H9 (cell line): ENCODE measurements around the gene NFATC4. TPM values are rescaled to one million over a fixed set of nuclear protein-coding genes. Genes with fewer than 3 reads are reported as not detected.

Experiments
- DNase-seq: peaks from one replicate; pipeline ENCODE4 v3.0.0-alpha.2; 2017
- H2AFZ ChIP-seq: one replicate; pipeline ENCODE4 v1.6.1; 2013; ENCODE audit warnings: mild to moderate bottlenecking, low read length, control low read depth, moderate library complexity
- H2AK5ac ChIP-seq: 2 replicates; pipeline ENCODE4 v1.6.1; 2013; ENCODE audit warnings: low read length, control low read depth, mixed read lengths; ENCODE audit not compliant: insufficient read length
- H2BK120ac ChIP-seq: one replicate; pipeline ENCODE4 v1.6.1; 2013; ENCODE audit warnings: low read depth, mild to moderate bottlenecking, low read length, control low read depth, inconsistent platforms; ENCODE audit not compliant: poor library complexity, severe bottlenecking
- H2BK12ac ChIP-seq: 2 replicates; pipeline ENCODE4 v1.6.1; 2013; ENCODE audit warnings: low read length, control low read depth, mixed read lengths, low read depth; ENCODE audit not compliant: insufficient read length
- H2BK15ac ChIP-seq: 2 replicates; pipeline ENCODE4 v1.6.1; 2013; ENCODE audit warnings: low read depth, low read length, control low read depth
- H2BK20ac ChIP-seq: one replicate; pipeline ENCODE4 v1.6.1; 2013; ENCODE audit warnings: low read depth, mild to moderate bottlenecking, low read length, control low read depth, inconsistent platforms; ENCODE audit not compliant: poor library complexity, severe bottlenecking
- H2BK5ac ChIP-seq: 2 replicates; pipeline ENCODE4 v1.6.1; 2013; ENCODE audit warnings: low read length, control low read depth, mixed read lengths; ENCODE audit not compliant: insufficient read length
- H3K14ac ChIP-seq: 2 replicates; pipeline ENCODE4 v1.6.1; 2013; ENCODE audit warnings: low read length, control low read depth; ENCODE audit not compliant: insufficient read depth
- H3K18ac ChIP-seq: 2 replicates; pipeline ENCODE4 v1.6.1; 2013; ENCODE audit warnings: low read depth, mild to moderate bottlenecking, mixed read lengths, low read length, control low read depth; ENCODE audit not compliant: insufficient read length
- H3K23ac ChIP-seq: 2 replicates; pipeline ENCODE4 v1.6.1; 2013; ENCODE audit warnings: low read length, control low read depth, mixed read lengths, low read depth; ENCODE audit not compliant: insufficient read length
- H3K23me2 ChIP-seq: 2 replicates; pipeline ENCODE4 v1.6.1; 2013; ENCODE audit warnings: low read depth, mild to moderate bottlenecking, mixed read lengths, low read length, control low read depth; ENCODE audit not compliant: insufficient read length, poor library complexity, severe bottlenecking
- H3K27ac ChIP-seq: 2 replicates; pipeline ENCODE4 v1.5.1; 2013; ENCODE audit warnings: low read length, control low read depth, mixed read lengths, low read depth; ENCODE audit not compliant: insufficient read length
- H3K27me3 ChIP-seq: 2 replicates; pipeline ENCODE4 v1.6.1; 2013; ENCODE audit warnings: low read length, control low read depth, inconsistent platforms; ENCODE audit not compliant: insufficient read depth
- H3K4ac ChIP-seq: 2 replicates; pipeline ENCODE4 v1.6.1; 2013; ENCODE audit warnings: low read depth, mild to moderate bottlenecking, control low read depth, inconsistent platforms, low read length, moderate library complexity
- H3K4me1 ChIP-seq: 2 replicates; pipeline ENCODE4 v1.6.1; 2013; ENCODE audit warnings: low read length, control low read depth, inconsistent platforms; ENCODE audit not compliant: insufficient read depth
- H3K4me2 ChIP-seq: 2 replicates; pipeline ENCODE4 v1.6.1; 2013; ENCODE audit warnings: low read length, control low read depth, mixed read lengths; ENCODE audit not compliant: insufficient read length, insufficient read depth
- H3K56ac ChIP-seq: 2 replicates; pipeline ENCODE4 v1.6.1; 2013; ENCODE audit warnings: low read depth, mild to moderate bottlenecking, mixed read lengths, low read length, control low read depth; ENCODE audit not compliant: insufficient read length
- H3K79me1 ChIP-seq: 2 replicates; pipeline ENCODE4 v1.6.1; 2013; ENCODE audit warnings: low read depth, mild to moderate bottlenecking, moderate library complexity, low read length, control low read depth, inconsistent platforms; ENCODE audit not compliant: insufficient read depth, poor library complexity, severe bottlenecking
- H3K79me2 ChIP-seq: 2 replicates; pipeline ENCODE4 v1.6.1; 2013; ENCODE audit warnings: low read length, control low read depth, inconsistent platforms; ENCODE audit not compliant: insufficient read depth
- H3K9ac ChIP-seq: 2 replicates; pipeline ENCODE4 v1.6.1; 2013; ENCODE audit warnings: low read length, control low read depth, mixed read lengths; ENCODE audit not compliant: insufficient read length; ENCODE audit errors: extremely low read depth
- H3K9me3 ChIP-seq: one replicate; pipeline ENCODE4 v1.6.1; 2013; ENCODE audit warnings: low read depth, low read length, inconsistent platforms; ENCODE audit not compliant: control insufficient read depth
- H3T11ph ChIP-seq: one replicate; pipeline ENCODE4 v1.6.1; 2013; ENCODE audit warnings: mild to moderate bottlenecking, low read length, control low read depth, inconsistent platforms
- H4K20me1 ChIP-seq: one replicate; pipeline ENCODE4 v1.6.1; 2013; ENCODE audit not compliant: control insufficient read depth, insufficient read length, insufficient read depth
- H4K5ac ChIP-seq: 2 replicates; pipeline ENCODE4 v1.6.1; 2013; ENCODE audit warnings: low read depth, mild to moderate bottlenecking, mixed read lengths, low read length, control low read depth; ENCODE audit not compliant: insufficient read length
- H4K8ac ChIP-seq: replicated peaks from 2 replicates; pipeline ENCODE4 v1.6.1; 2013; ENCODE audit warnings: low read length, control low read depth, mixed read lengths, low read depth; ENCODE audit not compliant: insufficient read length
- H4K91ac ChIP-seq: 2 replicates; pipeline ENCODE4 v1.6.1; 2013; ENCODE audit warnings: low read depth, mild to moderate bottlenecking, moderate library complexity, mixed read lengths, low read length, control low read depth; ENCODE audit not compliant: insufficient read length
- H3K27ac Mint-ChIP-seq, 3 experiments: 2 replicates in 2 of 3; 3 replicates in 1 of 3; pipeline ENCODE4 v1.8.0; 2020 to 2021; ENCODE audit warnings: mixed read lengths in 3 of 3, mild to moderate bottlenecking in 1 of 3, moderate library complexity in 1 of 3
- H3K27me3 Mint-ChIP-seq: 2 replicates; pipeline ENCODE4 v1.8.0; 2021; ENCODE audit warnings: low read depth, mild to moderate bottlenecking, moderate library complexity, mixed read lengths
- H3K36me3 Mint-ChIP-seq, 3 experiments: 2 replicates in 2 of 3; 3 replicates in 1 of 3; pipeline ENCODE4 v1.8.0; 2020 to 2021; ENCODE audit warnings: low read depth in 3 of 3, mixed read lengths in 3 of 3; ENCODE audit not compliant: insufficient read depth in 1 of 3
- H3K4me1 Mint-ChIP-seq, 2 experiments: 2 replicates each; pipeline ENCODE4 v1.8.0; 2020; ENCODE audit warnings: mixed read lengths in 2 of 2
- H3K4me3 Mint-ChIP-seq, 2 experiments: 2 replicates in 1 of 2; 3 replicates in 1 of 2; pipeline ENCODE4 v1.8.0; 2020 to 2021; ENCODE audit warnings: mild to moderate bottlenecking in 2 of 2, mixed read lengths in 2 of 2, moderate library complexity in 1 of 2
- H3K9me3 Mint-ChIP-seq, 2 experiments: 2 replicates in 1 of 2; 3 replicates in 1 of 2; pipeline ENCODE4 v1.8.0; 2020; ENCODE audit warnings: mild to moderate bottlenecking in 2 of 2, mixed read lengths in 2 of 2, moderate library complexity in 1 of 2
- CTCF ChIP-seq: fragments of 200-600 bp; sonication (generic); conservative IDR thresholded peaks from 3 replicates; pipeline ENCODE4 v1.8.0; 2021; ENCODE audit warnings: antibody characterized with exemption, mild to moderate bottlenecking
- WGBS: extraction: QIAGEN DNeasy Blood & Tissue Kit; methylation state at CpG from one replicate; pipeline ENCODE4 v1.1.7; 2013; ENCODE audit warnings: missing lambda C conversion rate, low lambda C conversion rate, mixed read lengths; ENCODE audit not compliant: insufficient read length; ENCODE audit errors: extremely low coverage; 5-methylcytosine and 5-hydroxymethylcytosine counted together
- total RNA-seq: library from RNA; stranded (reverse); gene quantifications from 2 replicates; pipeline ENCODE4 v1.2.1, GENCODE V29; 2021

The NFATC4 gene
- total RNA-seq, 1 experiment from 2014 or later: 46.4 TPM

GRCh38 chr14:24418492-24418873 is 50.5 kb downstream of the NFATC4 start:
- Histone ChIP-seq H3K56ac (no peak overlapping the region), H2BK120ac (no peak overlapping the region), H3K27me3 (no peaks in the 10 kb centered on the region; the same call in 1 of the 2 replicates), H2BK20ac (no peak overlapping the region), H3K18ac (no peak overlapping the region), H3K23ac (no peak overlapping the region), H3K79me2 (no peaks in the 10 kb centered on the region), H3K27ac (no peak overlapping the region), H3K4me1 (no peaks in the 10 kb centered on the region), H3K23me2 (no peaks in the 10 kb centered on the region), H2AFZ (no peak overlapping the region), H2BK15ac (no peak overlapping the region), H2BK12ac (no peak overlapping the region), H3K9me3 (no peaks in the 10 kb centered on the region), H3T11ph (no peak overlapping the region), H4K91ac (no peak overlapping the region), H3K9ac (no peak overlapping the region), H3K79me1 (no peaks in the 10 kb centered on the region), H4K8ac (no peak overlapping the region), H3K4ac (no peak overlapping the region), H3K4me2 (no peak overlapping the region), H2AK5ac (no peak overlapping the region), H3K14ac (no peak overlapping the region), H4K20me1 (no peaks in the 10 kb centered on the region), H2BK5ac (no peak overlapping the region), H4K5ac (no peak overlapping the region)
- Mint-ChIP-seq H3K4me1 (0 out of 4 replicates have a peak, but pooled peaks cover 0 to 3% of the 10 kb centered on the region in 2 experiments), H3K9me3 (no peaks in the 10 kb centered on the region), H3K27me3 (peaks cover 22% of the 10 kb centered on the region), H3K27ac (no peak overlapping the region), H3K4me3 (no peak overlapping the region), H3K36me3 (peaks cover 11 to 21% (median 16%) of the 10 kb centered on the region in 3 experiments; a peak in 6 of 7 replicates)
- DNase-seq: no peak
- no peak for TF ChIP-seq CTCF
- no CpG with 5 or more reads among the region's 6 CpGs for WGBS
